Smooth muscle cell (in vitro differentiated cells): ENCODE results near the gene FXYD5. TPM values are rescaled to one million over a fixed set of nuclear protein-coding genes. Genes with fewer than 3 reads are reported as not detected.

Experiments used
- DNase-seq: peaks from one replicate; lab custom pipeline; 2025; ENCODE audit not compliant: unreplicated experiment; lab: John Stamatoyannopoulos, UW
- H2AFZ ChIP-seq: fragments of 200-600 bp; sonication (generic); 2 replicates; pipeline ENCODE4 v1.6.0; 2016; ENCODE audit warnings: antibody characterized with exemption, low read depth, mild to moderate bottlenecking
- H3F3A ChIP-seq: fragments of 200-600 bp; sonication (generic); 2 replicates; pipeline ENCODE4 v1.6.0; 2017; ENCODE audit warnings: antibody characterized with exemption, low read depth
- H3K27ac ChIP-seq: fragments of 200-600 bp; sonication (generic); 2 replicates; pipeline ENCODE4 v1.5.1; 2016; ENCODE audit warnings: low read depth, mild to moderate bottlenecking
- H3K27me3 ChIP-seq: fragments of 200-600 bp; sonication (generic); 2 replicates; pipeline ENCODE4 v1.6.1; 2016; ENCODE audit warnings: low read depth, mild to moderate bottlenecking
- H3K36me3 ChIP-seq: fragments of 200-600 bp; sonication (generic); 2 replicates; pipeline ENCODE4 v1.5.1; 2016; ENCODE audit warnings: low read depth
- H3K4me1 ChIP-seq: fragments of 200-600 bp; sonication (generic); 2 replicates; pipeline ENCODE4 v1.5.1; 2016; ENCODE audit warnings: low read depth
- H3K4me2 ChIP-seq: fragments of 200-600 bp; sonication (generic); 2 replicates; pipeline ENCODE4 v1.6.0; 2016; ENCODE audit warnings: mild to moderate bottlenecking
- H3K4me3 ChIP-seq: fragments of 200-600 bp; sonication (generic); 2 replicates; pipeline ENCODE4 v1.5.1; 2016; ENCODE audit warnings: mild to moderate bottlenecking
- H3K79me2 ChIP-seq: fragments of 200-600 bp; sonication (generic); 2 replicates; pipeline ENCODE4 v1.6.0; 2016; ENCODE audit warnings: low read depth, mild to moderate bottlenecking
- H3K9ac ChIP-seq: fragments of 200-600 bp; sonication (generic); 2 replicates; pipeline ENCODE4 v1.6.0; 2016; ENCODE audit warnings: low read depth
- H3K9me3 ChIP-seq: fragments of 200-600 bp; sonication (generic); replicated peaks from 2 replicates; pipeline ENCODE4 v1.5.1; 2016; ENCODE audit warnings: low read depth
- H4K20me1 ChIP-seq: fragments of 200-600 bp; sonication (generic); 2 replicates; pipeline ENCODE4 v1.6.0; 2016; ENCODE audit warnings: low read depth
- WGBS: methylation state at CpG from one replicate; pipeline ENCODE4 v1.1.7; 2016; ENCODE audit warnings: low lambda C conversion rate; 5-methylcytosine and 5-hydroxymethylcytosine counted together
- polyA plus RNA-seq: library from polyadenylated mRNA; unstranded; fragments of >200 nt; fragmentation: Nextera tagmentation; extraction: Ambion mirVana; gene quantifications from 2 replicates; pipeline ENCODE4 v1.2.1, GENCODE V29; 2016
- total RNA-seq: library from RNA; depleted of rRNA; stranded (reverse); fragments of >200 nt; gene quantifications from 2 replicates; pipeline ENCODE4 v1.2.3, GENCODE V29; 2014
- TF ChIP-seq, protein P1 (sequence below): fragments of 200-600 bp; sonication (generic); IDR thresholded peaks from 2 replicates; pipeline ENCODE4 v1.5.1; 2017; ENCODE audit warnings: borderline replicate concordance, mild to moderate bottlenecking, antibody characterized with exemption; ENCODE audit not compliant: insufficient read depth, poor library complexity, severe bottlenecking

Gene FXYD5
- total and polyA plus RNA-seq, 2 experiments from 2014 or later: 133 to 205 TPM

DNA sequence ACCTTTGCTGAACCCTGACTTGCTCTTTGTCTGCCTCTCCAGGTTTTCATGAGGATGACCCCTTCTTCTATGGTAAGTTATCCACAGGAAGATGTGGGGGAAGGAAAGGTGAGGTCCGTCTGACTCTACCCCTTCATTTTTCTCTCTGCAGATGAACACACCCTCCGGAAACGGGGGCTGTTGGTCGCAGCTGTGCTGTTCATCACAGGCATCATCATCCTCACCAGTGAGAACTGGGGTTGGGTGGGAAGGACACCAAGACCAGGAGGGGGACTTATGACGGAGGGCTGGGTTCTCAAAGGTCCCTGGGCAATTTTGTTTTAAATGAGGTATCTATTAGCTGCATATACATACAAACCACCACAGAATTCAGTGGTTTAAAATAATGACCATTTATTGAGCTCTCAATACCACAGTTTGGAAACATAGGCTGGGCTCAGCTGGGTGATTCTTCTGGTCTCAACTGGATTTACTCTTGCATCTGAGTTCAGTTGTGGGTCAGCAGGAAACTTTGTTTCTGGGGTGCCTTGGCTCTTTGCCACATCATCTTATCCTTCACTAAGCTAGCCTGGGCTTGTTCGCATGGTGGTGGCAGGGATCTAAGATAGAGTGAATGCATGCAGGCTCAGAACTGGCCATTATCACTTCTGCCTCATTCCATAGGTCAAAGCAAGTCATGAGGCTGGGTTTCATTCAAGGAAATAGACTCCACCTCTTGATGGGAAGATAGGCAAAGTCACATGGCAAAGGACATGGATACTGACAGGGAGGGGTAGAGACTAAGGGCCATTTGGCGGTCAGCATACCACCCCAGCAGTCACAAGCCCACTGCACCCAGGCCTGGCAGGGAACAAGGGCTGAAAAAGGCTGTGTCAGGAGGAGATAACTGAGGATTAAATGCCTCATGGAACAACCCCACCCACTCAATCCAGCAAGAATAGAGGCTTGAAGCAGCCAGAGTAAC, 11.8 kb downstream of the FXYD5 start:
- peaks cover 9% of the 10 kb centered on the region for H3K9me3 ChIP-seq
- H3K4me3 ChIP-seq: no peak overlapping the region
- H3K36me3 ChIP-seq: peaks cover 48% of the 10 kb centered on the region
- no peaks in the 10 kb centered on the region for H3K27me3 ChIP-seq
- TF ChIP-seq, protein P1, sequence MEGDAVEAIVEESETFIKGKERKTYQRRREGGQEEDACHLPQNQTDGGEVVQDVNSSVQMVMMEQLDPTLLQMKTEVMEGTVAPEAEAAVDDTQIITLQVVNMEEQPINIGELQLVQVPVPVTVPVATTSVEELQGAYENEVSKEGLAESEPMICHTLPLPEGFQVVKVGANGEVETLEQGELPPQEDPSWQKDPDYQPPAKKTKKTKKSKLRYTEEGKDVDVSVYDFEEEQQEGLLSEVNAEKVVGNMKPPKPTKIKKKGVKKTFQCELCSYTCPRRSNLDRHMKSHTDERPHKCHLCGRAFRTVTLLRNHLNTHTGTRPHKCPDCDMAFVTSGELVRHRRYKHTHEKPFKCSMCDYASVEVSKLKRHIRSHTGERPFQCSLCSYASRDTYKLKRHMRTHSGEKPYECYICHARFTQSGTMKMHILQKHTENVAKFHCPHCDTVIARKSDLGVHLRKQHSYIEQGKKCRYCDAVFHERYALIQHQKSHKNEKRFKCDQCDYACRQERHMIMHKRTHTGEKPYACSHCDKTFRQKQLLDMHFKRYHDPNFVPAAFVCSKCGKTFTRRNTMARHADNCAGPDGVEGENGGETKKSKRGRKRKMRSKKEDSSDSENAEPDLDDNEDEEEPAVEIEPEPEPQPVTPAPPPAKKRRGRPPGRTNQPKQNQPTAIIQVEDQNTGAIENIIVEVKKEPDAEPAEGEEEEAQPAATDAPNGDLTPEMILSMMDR: no peak
- no peak overlapping the region for H3K27ac ChIP-seq
- no peaks in the 10 kb centered on the region for H3K4me1 ChIP-seq
- H3K4me2 ChIP-seq: no peak overlapping the region
- no peaks in the 10 kb centered on the region for H4K20me1 ChIP-seq
- no peaks in the 10 kb centered on the region for H3F3A ChIP-seq
- no peak for DNase-seq
- no peak overlapping the region for H3K9ac ChIP-seq
- H3K79me2 ChIP-seq: no peaks in the 10 kb centered on the region
- no peak overlapping the region for H2AFZ ChIP-seq
- WGBS: 95% methylated on average over 7 of the region's 7 CpGs

DNA sequence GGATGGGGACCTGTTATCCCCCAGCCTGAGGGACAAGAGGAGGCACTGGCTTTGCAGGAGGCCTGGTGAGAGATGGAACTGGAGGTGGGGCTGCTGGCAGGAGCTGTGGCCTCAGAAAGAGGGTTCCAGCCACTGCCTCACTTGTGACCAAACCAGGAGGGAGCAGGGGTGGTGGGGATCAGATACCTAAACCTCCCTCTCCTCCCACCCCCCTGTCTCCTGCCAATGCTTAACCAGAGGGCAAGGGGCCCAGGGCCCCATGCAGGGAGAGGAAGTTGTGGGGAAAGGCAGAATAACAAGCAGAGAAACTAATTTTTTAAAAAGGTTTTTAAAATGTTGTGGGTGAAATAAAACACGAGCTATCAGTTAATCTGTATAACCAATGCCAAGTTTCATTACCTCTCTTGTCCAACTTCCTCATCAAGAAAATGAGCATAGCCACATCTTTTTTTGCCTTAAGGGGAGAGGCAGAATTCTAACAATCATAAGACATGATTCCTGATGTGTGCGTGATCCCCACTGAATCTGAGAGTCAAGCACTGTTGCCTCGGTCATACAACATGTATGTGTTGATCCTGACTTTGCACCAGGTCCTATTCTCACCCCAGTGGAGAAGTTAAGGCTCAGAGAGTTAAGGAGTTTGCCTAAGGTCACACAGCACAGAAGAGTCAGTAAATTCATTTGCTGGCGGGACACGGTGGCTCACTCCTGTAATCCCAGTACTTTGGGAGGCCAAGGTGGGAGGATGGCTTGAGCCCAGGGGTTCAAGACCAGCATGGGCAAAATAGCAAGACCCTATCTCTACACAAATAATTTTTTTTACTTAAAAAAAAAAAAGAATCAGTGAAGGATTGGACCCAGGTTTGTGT, 12.9 kb downstream of the FXYD5 start:
- no peak overlapping the region for H3K4me3 ChIP-seq
- H4K20me1 ChIP-seq: no peaks in the 10 kb centered on the region
- no peaks in the 10 kb centered on the region for H3K4me1 ChIP-seq
- H3K9ac ChIP-seq: no peak overlapping the region
- no peaks in the 10 kb centered on the region for H3K79me2 ChIP-seq
- TF ChIP-seq, protein P1: no peak
- H3K4me2 ChIP-seq: no peak overlapping the region
- 98% methylated on average over 5 of the region's 5 CpGs for WGBS
- DNase-seq: no peak
- H3K9me3 ChIP-seq: peaks cover 9% of the 10 kb centered on the region
- no peaks in the 10 kb centered on the region for H3K27me3 ChIP-seq
- H3K27ac ChIP-seq: no peak overlapping the region
- no peaks in the 10 kb centered on the region for H3F3A ChIP-seq
- H2AFZ ChIP-seq: no peak overlapping the region
- H3K36me3 ChIP-seq: peaks cover 37% of the 10 kb centered on the region

DNA sequence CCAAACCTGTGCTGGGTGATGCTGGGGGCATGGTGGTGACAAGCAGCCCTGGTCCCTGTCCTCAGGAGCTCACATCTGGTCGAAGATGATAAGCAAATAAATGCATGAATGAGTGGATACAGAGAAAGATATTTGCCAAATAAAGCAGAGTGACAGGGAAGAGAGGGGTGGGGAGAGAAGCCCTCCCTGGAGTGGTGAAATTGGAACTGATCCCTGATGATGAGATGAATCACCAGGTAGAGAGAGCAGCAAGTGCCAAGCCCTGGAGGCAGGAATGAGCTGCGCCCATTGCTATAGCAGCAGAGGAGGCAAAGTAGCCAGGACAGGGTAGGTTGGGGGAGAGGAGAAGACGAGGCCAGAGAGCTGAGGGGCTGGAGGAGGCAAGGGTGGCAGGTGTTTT, 13.7 kb downstream of the FXYD5 start:
- Histone ChIP-seq H3F3A (no peaks in the 10 kb centered on the region), H3K9ac (no peak overlapping the region), H2AFZ (no peak overlapping the region), H3K4me1 (no peaks in the 10 kb centered on the region), H3K4me3 (no peak overlapping the region), H3K27ac (no peak overlapping the region), H3K4me2 (no peak overlapping the region), H3K27me3 (no peaks in the 10 kb centered on the region), H3K36me3 (peaks cover 31% of the 10 kb centered on the region), H3K9me3 (peaks cover 9% of the 10 kb centered on the region), H4K20me1 (no peaks in the 10 kb centered on the region), H3K79me2 (no peaks in the 10 kb centered on the region)
- 90% methylated on average over 3 of the region's 3 CpGs for WGBS
- TF ChIP-seq, protein P1: no peak
- no peak for DNase-seq
